Glomerular endothelial cell (primary cell): Measurements from ENCODE around the gene H2BW1. TPM values are rescaled to one million over a fixed set of nuclear protein-coding genes. Genes with fewer than 3 reads are reported as not detected.
"Not testable (repeated sequence)": the region's sequence is repeated elsewhere in the genome, so short reads cannot be mapped to it uniquely, and the experiment has no call there.

ENCODE experiments used
- DNase-seq: peaks from one replicate; pipeline ENCODE4 v3.0.0-alpha.2; 2011; ENCODE audit warnings: low read depth, low spot score; ENCODE audit errors: extremely low read depth
- total RNA-seq: library from RNA; depleted of rRNA; stranded (reverse); fragments of >200 nt; gene quantifications from 2 replicates; pipeline ENCODE4 v1.2.3, GENCODE V29; 2015

The H2BW1 gene, protein sequence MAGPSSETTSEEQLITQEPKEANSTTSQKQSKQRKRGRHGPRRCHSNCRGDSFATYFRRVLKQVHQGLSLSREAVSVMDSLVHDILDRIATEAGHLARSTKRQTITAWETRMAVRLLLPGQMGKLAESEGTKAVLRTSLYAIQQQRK
- total RNA-seq: not detected in 2 replicates

DNA sequence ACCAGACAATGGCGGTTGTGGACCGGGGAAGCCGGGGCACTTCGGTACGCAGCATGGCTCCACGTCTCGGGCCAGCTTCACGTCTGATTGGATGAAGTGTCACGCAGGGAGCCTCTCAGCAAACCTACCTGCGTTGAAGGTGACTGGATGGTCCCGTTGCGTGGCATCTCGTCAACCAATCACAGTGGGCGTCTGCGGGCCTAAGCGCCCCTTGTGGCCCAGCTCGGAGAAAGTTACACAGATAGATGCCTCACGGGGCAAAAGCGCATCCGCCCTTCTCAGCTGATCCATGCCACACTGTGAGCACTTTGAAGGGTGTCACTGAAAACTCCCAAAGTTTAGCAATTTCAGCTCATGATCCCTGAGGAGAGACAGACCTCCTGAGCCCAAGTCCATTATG lies at the start of gene H2BW1:
Gene H2BW1 (minus strand): TSS at position 103 of the 400 bp plus-strand sequence. CDS start 132 bp downstream, outside the sequence.
- DNase-seq: no peak

DNA sequence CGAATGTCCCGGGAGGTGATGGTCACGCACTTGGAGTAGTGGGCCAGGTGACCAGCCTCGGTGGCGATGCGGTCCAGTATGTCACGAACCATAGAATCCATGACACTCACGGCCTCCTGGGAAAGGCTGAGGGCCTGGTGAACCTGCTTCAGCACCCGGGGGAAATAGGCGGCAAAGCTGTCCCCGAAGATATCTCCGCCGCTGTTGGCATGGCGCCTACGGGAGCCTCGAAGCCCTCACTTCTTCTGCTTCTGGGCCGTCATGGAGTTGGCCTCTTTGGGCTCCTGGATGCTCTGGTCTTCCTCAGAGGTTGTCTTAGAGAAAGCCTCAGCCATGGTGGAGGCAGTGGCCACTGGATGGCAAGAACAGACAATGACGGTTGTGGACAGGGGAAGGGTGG lies 49.1 kb upstream of the H2BW1 start:
- DNase-seq: not testable (repeated sequence)

DNA sequence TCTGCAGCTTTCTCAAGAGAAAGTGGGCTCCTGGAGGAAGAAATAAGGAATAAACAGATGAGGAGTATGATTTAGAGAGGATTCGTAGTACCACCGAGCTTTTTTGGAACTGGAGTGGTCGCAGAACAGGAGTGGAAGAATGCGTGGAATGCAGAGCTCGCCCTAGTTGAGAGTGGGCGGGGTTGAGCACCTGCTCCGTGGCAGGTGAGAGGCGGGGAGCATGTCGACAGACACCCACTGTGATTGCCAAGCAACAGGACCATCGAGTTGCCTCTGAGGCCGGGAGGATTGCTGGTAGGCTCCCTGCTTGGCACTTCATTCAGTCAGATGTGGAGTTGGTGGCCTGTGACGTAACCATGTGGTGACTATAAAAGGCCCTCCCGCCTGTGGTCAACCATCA lies 41.4 kb upstream of the H2BW1 start:
- not testable (repeated sequence) for DNase-seq

DNA sequence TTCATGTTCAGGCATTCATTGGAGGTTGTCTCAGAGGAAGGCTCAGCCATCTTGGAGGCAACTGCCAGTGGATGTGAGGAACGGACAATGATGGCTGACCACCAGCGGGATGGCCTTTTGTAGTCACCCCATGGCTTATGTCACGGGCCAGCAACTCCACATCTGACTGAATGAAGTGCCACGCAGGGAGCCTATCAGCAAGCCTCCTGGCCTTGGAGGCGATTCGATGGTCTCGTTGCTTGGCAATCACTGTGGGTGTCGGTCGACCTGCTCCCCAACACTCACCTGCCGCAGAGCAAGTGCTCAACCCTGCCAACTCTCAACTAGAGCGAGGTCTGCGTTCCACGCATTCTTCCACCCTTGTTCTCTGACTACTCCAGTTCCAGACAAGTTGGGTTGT lies 33.7 kb upstream of the H2BW1 start:
- DNase-seq: no peak

DNA sequence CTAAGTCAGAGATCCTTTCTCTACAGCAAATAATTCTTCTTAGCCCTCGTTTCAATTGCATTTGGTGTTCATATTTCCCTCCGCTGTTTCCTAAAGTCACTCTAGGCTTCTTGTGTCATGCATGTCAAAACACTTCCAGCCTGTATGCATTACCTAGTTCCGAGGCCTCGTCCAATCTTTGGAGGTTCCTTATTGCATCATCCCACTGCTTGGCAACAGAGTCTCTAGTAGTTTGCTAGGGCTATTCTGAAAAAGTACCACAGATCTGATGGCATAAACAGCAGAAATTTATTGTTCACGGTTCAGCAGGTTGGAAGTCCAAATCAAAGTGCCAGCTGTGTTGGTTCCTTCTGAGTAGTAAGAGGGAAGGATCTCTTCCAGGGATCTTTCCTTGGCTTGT lies 32.1 kb upstream of the H2BW1 start:
- no peak for DNase-seq

DNA sequence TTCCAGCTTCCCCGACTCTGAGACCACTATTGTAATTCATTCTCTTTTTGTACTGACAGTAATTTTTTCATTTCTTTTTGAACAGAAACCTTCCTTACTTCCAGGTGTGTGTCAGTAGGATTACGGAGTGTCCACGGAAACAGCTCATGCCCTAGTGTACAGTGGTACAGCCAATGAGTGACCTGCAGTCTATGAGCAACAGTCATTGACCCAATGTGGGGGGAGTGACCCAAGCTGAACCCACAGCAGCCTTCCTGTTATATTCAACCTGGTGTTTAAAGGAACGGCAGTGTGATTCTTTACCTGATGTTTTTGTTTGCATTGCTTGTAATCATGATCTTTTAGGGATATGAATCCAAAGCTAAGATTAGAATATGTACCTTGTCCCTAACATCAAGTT lies 27.5 kb upstream of the H2BW1 start:
- DNase-seq: no peak

DNA sequence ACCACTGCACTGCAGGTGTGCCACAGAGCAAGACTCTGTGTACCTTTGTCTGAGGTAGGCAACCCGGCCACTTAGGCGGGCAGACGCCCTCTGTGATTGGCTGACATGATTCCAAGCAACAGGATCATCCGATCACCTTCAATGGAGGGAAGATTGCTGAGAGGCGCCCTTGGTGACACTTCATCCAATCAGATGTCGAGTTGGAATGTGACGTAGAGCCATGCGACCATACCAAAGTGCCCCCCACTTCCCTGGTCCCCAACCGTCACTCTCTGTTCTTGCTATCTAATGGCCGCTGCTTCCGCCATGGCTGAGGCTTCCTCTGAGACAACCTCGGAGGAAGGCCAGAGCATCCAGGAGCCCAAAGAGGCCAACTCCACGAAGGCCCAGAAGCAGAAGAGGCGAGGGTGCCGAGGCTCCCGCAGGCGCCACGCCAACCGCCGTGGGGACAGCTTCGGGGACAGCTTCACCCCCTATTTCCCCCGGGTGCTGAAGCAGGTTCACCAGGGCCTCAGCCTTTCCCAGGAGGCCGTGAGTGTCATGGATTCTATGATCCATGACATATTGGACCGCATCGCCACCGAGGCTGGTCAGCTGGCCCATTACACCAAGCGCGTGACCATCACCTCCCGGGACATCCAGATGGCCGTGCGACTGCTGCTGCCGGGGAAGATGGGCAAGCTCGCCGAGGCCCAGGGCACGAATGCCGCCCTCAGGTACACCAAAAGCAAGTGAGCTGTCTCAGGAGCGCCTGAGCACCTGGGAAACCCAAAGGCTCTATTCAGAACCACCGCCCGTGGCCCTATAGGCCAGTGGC lies 26.4 kb upstream of the H2BW1 start, which contains the start of gene H2BW2:
Gene H2BW2 (plus strand): TSS at position 268 of the 817 bp plus-strand sequence. CDS start 39 bp downstream, at position 307.
- no peak for DNase-seq

DNA sequence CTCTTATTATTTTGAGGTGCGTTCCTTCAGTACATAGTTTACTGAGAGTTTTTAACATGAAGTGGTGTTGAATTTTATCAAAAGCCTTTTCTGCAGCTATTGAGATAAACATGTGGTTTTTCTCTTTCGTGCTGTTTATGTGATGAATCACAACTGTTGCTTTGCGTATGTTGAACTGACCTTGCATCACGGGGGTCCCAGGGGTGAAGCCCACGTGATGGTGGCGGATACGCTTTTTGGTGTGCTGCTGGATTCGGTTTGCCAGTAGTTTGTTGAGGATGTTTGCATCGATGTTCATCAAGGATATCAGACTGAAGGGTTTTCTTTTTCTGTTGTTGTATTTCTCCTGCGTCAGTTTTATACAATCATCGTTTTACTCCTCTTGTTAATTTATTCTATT lies 4.6 kb upstream of the H2BW1 start:
- no peak for DNase-seq

DNA sequence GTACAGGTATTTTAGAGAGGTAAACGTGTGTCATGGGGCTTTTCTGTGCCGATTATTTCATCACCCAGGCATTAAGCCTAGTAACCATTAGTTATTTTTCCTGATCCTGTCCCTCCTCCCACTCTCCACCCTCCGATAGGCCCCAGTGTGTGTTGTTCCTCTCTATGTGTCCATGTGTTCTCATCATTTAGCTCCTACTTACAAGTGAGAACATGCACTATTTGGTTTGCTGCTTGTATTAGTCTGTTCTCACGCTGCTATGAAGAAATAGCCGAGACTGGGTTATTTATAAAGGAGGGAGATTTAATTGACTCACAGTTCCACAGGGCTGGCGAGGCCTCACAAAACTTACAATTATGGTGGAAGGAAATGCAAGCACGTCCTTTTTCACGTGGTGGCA lies 2.1 kb upstream of the H2BW1 start:
- DNase-seq: not testable (repeated sequence)

DNA sequence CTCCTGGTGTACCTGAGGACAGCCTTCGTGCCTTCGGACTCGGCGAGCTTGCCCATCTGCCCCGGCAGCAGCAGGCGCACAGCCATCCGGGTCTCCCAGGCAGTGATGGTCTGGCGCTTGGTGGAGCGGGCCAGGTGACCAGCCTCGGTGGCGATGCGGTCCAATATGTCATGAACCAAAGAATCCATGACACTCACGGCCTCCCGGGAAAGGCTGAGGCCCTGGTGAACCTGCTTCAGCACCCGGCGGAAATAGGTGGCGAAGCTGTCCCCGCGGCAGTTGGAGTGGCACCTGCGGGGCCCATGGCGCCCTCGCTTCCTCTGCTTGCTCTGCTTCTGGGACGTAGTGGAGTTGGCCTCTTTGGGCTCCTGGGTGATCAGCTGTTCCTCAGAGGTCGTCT lies 350 bp downstream of the H2BW1 start:
- no peak for DNase-seq

DNA sequence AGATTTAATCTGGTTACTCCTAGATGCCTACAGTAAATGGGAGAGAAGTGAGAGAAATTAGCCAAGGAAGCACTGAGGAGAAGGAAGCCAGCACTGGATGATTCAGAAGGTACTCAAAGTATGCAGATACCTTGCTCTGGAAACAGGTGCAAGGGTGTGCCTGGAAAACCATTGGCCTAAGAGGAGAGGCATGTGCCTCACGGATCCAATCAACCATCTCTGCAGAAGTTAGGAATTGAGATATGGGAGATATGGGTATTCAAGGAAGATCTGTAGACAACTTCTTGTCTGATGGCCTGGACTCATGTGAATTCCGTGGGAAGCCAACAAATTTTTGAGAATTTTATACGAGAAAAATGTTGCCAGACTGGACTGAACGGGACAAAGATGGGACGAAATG lies 4.7 kb downstream of the H2BW1 start:
- no peak for DNase-seq

DNA sequence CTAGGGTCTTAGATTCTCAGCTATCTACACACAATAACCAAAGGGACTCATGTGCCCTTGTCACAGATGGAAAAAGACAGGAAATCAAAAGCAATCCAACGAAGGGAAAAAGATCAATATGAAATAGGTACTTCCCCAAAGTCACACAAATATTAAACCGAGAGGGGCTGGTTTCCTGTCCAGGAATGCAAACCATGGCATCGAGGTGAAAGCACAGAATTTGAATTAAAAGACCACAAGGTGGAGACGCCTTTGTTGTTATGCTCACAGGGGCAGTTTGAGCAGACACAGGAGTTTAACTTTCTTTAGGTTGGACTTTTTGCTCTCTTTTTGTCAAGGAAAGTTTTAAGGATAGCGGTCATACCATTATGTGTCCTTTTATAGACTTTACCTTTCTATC lies 14.3 kb downstream of the H2BW1 start:
- DNase-seq: no peak

DNA sequence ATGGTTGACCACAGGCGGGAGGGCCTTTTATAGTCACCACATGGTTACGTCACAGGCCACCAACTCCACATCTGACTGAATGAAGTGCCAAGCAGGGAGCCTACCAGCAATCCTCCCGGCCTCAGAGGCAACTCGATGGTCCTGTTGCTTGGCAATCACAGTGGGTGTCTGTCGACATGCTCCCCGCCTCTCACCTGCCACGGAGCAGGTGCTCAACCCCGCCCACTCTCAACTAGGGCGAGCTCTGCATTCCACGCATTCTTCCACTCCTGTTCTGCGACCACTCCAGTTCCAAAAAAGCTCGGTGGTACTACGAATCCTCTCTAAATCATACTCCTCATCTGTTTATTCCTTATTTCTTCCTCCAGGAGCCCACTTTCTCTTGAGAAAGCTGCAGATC lies 30.0 kb downstream of the H2BW1 start:
- DNase-seq: not testable (repeated sequence)

DNA sequence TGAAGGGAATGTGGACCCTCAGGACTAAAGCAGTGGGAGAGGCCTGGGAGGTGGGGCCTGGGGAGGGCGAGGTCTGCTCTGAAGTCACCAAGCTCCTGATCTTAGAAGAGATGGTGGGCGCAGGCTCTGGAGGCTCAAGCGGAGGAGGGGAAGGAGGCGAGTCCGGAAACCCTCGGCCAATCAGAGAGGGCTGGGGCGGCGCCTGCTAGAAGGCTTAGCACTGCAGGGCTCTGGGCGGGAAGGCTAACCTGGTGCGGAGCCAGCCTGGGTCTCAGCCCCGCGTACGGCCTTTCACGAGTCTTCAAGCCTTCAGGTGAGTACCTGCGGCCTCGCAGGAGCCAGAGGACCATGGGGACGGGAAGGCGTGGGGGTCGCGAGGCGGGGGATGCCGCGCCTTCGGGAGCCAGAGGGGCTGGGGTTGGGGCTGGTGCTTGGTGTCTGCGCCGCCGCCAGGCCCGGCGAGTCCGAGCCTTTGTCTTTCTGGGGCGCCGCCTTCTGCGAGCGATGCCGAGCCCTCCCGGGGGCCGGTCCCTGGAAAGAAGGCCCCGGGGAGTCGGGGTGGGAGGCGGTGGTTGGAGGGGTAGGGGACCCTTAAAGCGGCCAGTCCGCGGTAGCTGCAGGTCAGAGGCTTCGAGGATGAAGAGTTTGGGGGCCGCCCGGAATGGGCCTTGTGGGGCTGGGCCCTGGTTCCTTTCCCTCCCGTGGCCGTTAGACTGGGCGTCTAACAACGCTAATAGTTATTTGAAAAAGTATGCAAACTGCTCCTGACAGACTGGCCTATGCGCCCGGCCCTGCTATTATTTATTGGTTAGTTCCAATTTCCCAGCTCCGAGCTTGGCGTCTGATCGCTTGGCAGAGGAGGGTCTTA lies 50.9 kb downstream of the H2BW1 start, which contains the start of gene TMSB15B:
Gene TMSB15B (plus strand): TSS at position 217 of the 868 bp plus-strand sequence.
- not testable (repeated sequence) for DNase-seq

Other genes with a start within 250 kb of the H2BW1 start
- gene PLP1, start 236.9 kb downstream of the H2BW1 start, total RNA-seq: not detected in 2 replicates
- gene RAB9B, start 181.5 kb downstream of the H2BW1 start, total RNA-seq: 0.63 and 1.5 TPM in 2 replicates
- gene TMSB15B, start 51.1 kb downstream of the H2BW1 start, total RNA-seq: 1.5 and 10.2 TPM in 2 replicates
- gene H2BW2, start 26.2 kb upstream of the H2BW1 start, total RNA-seq: not detected in 2 replicates
- gene TMSB15C, start 62.5 kb upstream of the H2BW1 start, total RNA-seq: 3.5 and 13.8 TPM in 2 replicates
- gene ZCCHC18, start 98.8 kb upstream of the H2BW1 start, total RNA-seq: 1.1 and 6.1 TPM in 2 replicates
- 6.0 and 7.3 TPM in 2 replicates for gene SLC25A53, start 143.3 kb upstream of the H2BW1 start, total RNA-seq
- gene FAM199X, start 152.7 kb upstream of the H2BW1 start, total RNA-seq: 16.5 and 19.4 TPM in 2 replicates
- not detected in 2 replicates for gene ESX1, start 241.2 kb upstream of the H2BW1 start, total RNA-seq